Measurements from ENCODE around the gene ATP9B. TPM values are rescaled to one million over a fixed set of nuclear protein-coding genes. Genes with fewer than 3 reads are reported as not detected.
A peak's percentile ranks its signal among the peaks of the same experiment; 100 is the strongest.

Gene ATP9B
- total RNA-seq, 1 experiment from 2014 or later: 20.9 TPM

DNA sequence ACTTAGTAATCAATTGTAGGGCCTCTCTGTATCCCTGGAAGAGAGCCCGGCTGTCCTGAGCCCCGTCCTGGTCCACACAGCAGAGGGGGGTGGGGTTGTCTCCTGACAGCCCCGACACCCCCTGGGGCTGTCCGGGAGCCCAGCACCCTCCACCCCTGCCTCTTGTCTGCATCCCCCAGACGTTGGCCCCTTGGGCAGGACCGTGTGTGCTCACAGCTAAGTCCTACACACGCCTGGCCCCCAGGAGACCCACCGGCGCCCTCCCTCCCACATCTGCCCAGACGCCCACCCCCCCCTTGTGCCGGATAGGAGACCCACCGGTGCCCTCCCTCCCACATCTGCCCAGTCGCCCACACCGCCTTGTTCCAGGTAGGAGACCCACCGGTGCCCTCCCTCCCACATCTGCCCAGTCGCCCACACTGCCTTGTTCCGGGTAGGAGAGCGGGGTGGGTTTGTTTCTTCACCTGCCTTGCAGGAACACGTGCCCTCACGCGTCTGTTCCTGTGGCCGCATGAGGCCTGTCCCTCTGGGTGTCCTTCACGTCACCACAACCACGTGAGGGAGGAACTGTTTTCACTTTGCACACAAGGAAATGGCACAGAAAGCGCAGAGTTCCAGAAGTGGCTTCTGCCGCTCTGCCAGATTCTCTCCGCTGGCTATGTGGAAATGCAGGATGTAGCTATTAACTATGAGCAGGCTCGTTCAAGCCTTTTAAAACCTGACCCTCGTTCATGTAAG is 265.5 kb downstream of the ATP9B start:
- Histone ChIP-seq H3T11ph (ENCODE audit: low read length) (no peak overlapping the region), H3K4me2 (ENCODE audit: insufficient read depth, insufficient read length, low read length) (no peak overlapping the region), H3K27ac (ENCODE audit: insufficient read length, low read depth, low read length) (no peak overlapping the region), H3K23ac (ENCODE audit: insufficient read length, low read depth, low read length) (no peak overlapping the region), H3K79me1 (ENCODE audit: insufficient read depth, low read depth, low read length, poor library complexity, severe bottlenecking) (no peaks in the 10 kb centered on the region), H3K18ac (ENCODE audit: insufficient read length, low read depth, low read length) (no peak overlapping the region), H4K5ac (ENCODE audit: insufficient read length, low read depth, low read length) (no peak overlapping the region), H2BK120ac (ENCODE audit: low read depth, low read length, poor library complexity, severe bottlenecking) (no peak overlapping the region), H2BK15ac (ENCODE audit: low read depth, low read length) (no peak overlapping the region), H2BK12ac (ENCODE audit: insufficient read length, low read depth, low read length) (no peak overlapping the region), H2BK20ac (ENCODE audit: low read depth, low read length, poor library complexity, severe bottlenecking) (no peak overlapping the region), H2AK5ac (ENCODE audit: insufficient read length, low read length) (no peak overlapping the region), H3K79me2 (ENCODE audit: insufficient read depth, low read length) (no peaks in the 10 kb centered on the region), H3K14ac (ENCODE audit: insufficient read depth, low read length) (no peak overlapping the region), H4K8ac (replicated peaks; ENCODE audit: insufficient read length, low read depth, low read length) (no peak overlapping the region), H3K4ac (ENCODE audit: low read depth, low read length) (no peak overlapping the region), H3K56ac (ENCODE audit: insufficient read length, low read depth, low read length) (no peak overlapping the region), H4K20me1 (ENCODE audit: control insufficient read depth, insufficient read depth, insufficient read length) (no peaks in the 10 kb centered on the region), H3K23me2 (ENCODE audit: insufficient read length, low read depth, low read length, poor library complexity, severe bottlenecking) (no peaks in the 10 kb centered on the region), H3K9me3 (ENCODE audit: control insufficient read depth, low read depth, low read length) (no peaks in the 10 kb centered on the region), H2BK5ac (ENCODE audit: insufficient read length, low read length) (no peak overlapping the region), H3K9ac (ENCODE audit: extremely low read depth, insufficient read length, low read length) (no peak overlapping the region), H3K27me3 (ENCODE audit: insufficient read depth, low read length) (no peaks in the 10 kb centered on the region), H4K91ac (ENCODE audit: insufficient read length, low read depth, low read length) (no peak overlapping the region), H2AFZ (ENCODE audit: low read length) (no peak overlapping the region), H3K4me1 (ENCODE audit: insufficient read depth, low read length) (peaks cover 3% of the 10 kb centered on the region; the same call in 1 of the 2 replicates)
- no peaks in the 10 kb centered on the region; a peak in 1 of 5 replicates for H3K9me3 Mint-ChIP-seq
- TF ChIP-seq CTCF (conservative IDR thresholded peaks at IDR 0.05): no peak
- peaks cover 7 to 27% (median 22%) of the 10 kb centered on the region in 3 experiments; a peak in 6 of 7 replicates for H3K36me3 Mint-ChIP-seq (ENCODE audit: insufficient read depth in 1 of 3, low read depth in 3 of 3)
- 0 out of 7 replicates have a peak overlapping the region, but pooled peaks of 1 of the 3 experiments have one; percentile 70 for H3K27ac Mint-ChIP-seq
- H3K4me1 Mint-ChIP-seq: peaks cover 6 to 8% of the 10 kb centered on the region in 2 experiments
- H3K27me3 Mint-ChIP-seq (ENCODE audit: low read depth): no peaks in the 10 kb centered on the region
- H3K4me3 Mint-ChIP-seq: no peak overlapping the region
- WGBS (ENCODE audit: extremely low coverage, insufficient read length, low lambda C conversion rate): no CpG with 5 or more reads among the region's 29 CpGs
- DNase-seq: no peak
